DOHH2 (cell line): ENCODE data around the gene LILRB5.
"Not testable (repeated sequence)": the region's sequence is repeated elsewhere in the genome, so short reads cannot be mapped to it uniquely, and the experiment has no call there.

Source experiments
- CTCF ChIP-seq: fragments of 200-600 bp; sonication (generic); IDR thresholded peaks from one replicate; pipeline ENCODE4 v1.5.1; 2014; ENCODE audit warnings: antibody characterized with exemption, mild to moderate bottlenecking, low read depth, low read length; ENCODE audit not compliant: poor library complexity, severe bottlenecking
- EZH2phosphoT487 ChIP-seq: fragments of 200-600 bp; sonication (generic); IDR thresholded peaks from 2 replicates; pipeline ENCODE4 v1.6.1; 2017; ENCODE audit warnings: borderline replicate concordance, mild to moderate bottlenecking, antibody characterized with exemption, low read length, moderate library complexity, mixed read lengths

DNA sequence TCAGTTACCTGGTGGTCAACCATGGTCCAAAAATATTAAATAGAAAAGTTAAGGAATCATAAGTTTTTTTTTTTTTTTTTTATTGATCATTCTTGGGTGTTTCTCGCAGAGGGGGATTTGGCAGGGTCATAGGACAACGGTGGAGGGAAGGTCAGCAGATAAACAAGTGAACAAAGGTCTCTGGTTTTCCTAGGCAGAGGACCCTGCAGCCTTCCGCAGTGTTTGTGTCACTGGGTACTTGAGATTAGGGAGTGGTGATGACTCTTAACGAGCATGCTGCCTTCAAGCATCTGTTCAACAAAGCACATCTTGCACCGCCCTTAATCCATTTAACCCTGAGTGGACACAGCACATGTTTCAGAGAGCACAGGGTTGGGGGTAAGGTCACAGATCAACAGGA is 42.9 kb downstream of the LILRB5 start:
- TF ChIP-seq CTCF, EZH2phosphoT487: not testable (repeated sequence)
